Stimulated activated CD8-positive, alpha-beta memory T cell treated with anti-CD3 and anti-CD28 coated beads, Interleukin-12 subunit alpha, Interleukin-12 subunit beta, amount 100 ng/mL, for 1 hour (primary cell): Measurements from ENCODE around the gene ROCK2.
"Not testable (repeated sequence)": the region's sequence is repeated elsewhere in the genome, so short reads cannot be mapped to it uniquely, and the experiment has no call there.

Source experiments
- DNase-seq: peaks from one replicate; pipeline ENCODE4 v3.0.0-alpha.2; 2020; ENCODE audit warnings: low read depth

ROCK2 gene

GRCh38 chr2:11235583-11235982 lies 108.9 kb downstream of the ROCK2 start:
- DNase-seq = no peak

- DNase-seq = no peak
These were observed 110.1 kb downstream of the ROCK2 start for GRCh38 chr2:11234309-11234708.

DNA sequence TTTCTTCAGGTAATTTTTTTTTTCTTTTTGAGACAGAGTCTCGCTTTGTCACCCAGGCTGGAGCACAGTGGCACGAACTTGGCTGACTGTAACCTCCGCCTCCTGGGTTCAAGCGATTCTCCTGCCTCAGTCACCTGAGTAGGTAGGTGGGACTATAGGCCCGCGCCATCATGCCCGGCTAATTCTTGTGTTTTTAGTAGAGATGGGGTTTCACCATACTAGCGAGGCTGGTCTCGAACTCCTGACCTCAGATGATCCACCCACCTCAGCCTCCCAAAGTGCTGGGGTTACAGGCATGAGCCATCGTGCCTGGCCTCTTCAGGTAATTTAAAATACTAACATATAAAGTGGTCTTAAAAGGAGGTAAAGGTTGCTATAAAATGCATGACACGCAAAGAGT lies 113.2 kb downstream of the ROCK2 start:
- DNase-seq = not testable (repeated sequence)

DNA sequence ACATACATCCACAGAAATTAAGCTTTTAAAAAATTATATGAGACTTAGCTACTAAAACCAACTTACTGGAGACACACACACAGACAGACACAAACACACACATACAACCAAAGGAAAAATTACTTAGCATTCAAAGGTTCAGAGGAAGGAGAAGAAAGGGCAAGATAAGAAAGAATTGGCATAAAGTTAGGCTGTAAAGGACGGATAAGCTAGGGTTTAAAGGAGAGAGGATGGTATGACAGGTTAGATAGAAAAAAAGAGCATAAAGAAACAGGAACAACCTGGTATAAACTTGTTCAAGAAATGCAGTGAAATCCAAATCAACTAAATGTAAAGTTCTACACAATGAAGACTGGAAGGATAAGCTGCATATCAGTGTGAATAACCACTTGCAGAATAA lies 115.7 kb downstream of the ROCK2 start:
- DNase-seq = no peak

- no peak for DNase-seq
These were observed 116.8 kb downstream of the ROCK2 start for GRCh38 chr2:11227595-11227994.

DNA sequence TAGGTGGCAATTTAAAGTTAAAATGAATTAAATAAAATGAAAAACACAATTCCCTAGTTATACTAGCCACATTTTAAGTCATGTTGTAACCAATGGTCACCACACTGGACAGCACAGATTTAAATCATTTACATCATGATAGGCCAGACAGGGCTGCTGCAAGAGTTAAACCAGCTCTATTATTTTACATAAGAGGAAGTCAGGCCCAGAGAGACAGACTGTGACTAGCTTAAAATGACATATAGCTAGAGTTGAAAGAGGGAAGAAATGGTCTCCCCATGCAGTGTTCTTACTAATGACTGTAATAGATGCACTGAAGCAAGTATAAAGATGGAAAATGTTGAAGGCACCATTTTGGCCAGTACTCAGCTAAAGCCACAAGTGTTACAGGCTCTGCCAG lies 119.5 kb downstream of the ROCK2 start:
- no peak for DNase-seq

DNA sequence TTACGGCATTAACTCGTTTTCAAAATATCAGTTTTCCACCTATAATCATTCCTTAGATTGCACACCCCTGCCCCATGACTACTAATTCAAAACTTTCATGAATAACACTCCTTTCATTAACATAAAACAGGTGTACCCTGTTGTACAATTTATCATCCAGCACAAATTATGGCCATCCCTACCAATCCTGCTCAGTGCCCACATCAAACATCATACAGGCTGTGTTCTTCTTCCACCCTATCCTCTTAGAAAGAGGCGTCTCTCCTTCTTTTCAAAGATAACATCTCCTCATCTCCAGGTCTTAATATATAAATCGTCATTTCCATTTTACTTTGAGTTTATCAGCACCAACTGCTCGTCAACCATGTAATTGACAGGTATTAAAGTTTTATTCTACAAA lies 121.6 kb downstream of the ROCK2 start:
- DNase-seq = no peak

DNA sequence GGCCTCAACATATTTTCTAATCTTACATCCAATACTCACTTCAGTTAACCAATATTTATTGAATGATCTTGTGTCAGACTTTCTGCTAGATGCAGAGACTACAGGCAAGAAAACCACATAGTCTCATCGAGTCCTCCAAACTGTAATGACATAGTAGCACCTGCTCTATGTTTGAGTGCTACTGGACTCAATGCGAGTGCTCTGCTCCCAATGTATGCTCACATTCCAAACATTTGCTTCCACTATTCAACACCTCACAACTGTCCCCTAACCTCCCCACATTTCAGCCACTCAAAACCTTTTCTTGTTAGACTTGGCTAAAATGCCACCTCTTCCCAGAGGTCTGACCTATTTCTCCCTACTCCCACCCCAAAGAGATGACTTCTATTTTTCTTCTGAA lies 124.0 kb downstream of the ROCK2 start:
- DNase-seq = no peak

- no peak for DNase-seq
These were observed 129.0 kb downstream of the ROCK2 start for GRCh38 chr2:11215407-11215806.

DNA sequence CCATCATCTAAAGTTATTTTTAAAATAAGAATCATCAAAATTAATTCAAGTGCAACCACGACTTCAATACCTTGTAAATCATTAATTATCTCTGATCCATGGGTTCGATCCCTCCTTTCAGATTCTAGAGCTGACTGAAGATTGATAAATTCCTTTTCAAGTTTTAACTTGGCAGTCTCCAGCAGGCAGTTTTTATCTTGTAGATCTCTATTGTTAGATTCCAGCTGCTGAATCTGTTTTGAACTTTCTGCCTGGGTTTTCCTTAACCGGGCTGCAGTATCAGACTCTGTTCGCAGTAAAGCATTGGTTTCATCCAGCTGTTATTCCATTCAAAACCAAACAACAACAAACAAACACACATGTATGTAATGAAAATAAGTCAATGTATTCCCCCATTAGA lies 129.7 kb downstream of the ROCK2 start:
- no peak for DNase-seq

DNA sequence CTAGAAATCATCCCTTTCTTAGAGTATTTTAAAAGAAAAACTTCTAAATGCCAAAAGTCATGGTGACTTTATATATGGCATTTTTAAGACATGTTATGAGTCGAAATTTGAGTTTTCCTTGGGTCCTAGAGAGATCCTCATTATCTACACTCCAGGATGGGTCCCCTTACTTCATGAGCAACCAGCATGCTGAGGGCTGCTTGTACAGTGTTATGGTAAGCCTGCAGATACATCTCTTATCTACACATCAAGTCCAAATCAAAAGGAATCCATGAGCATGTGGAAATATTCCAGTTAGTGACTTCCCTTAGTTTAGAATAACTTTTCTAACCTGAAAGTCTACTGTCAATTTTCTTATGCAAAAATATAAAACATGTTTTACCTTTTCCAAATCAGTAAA lies 130.5 kb downstream of the ROCK2 start:
- DNase-seq = no peak

- DNase-seq = no peak
These were observed 131.3 kb downstream of the ROCK2 start for GRCh38 chr2:11213090-11213638.

- DNase-seq = no peak
These were observed 131.8 kb downstream of the ROCK2 start for GRCh38 chr2:11212645-11213044.

DNA sequence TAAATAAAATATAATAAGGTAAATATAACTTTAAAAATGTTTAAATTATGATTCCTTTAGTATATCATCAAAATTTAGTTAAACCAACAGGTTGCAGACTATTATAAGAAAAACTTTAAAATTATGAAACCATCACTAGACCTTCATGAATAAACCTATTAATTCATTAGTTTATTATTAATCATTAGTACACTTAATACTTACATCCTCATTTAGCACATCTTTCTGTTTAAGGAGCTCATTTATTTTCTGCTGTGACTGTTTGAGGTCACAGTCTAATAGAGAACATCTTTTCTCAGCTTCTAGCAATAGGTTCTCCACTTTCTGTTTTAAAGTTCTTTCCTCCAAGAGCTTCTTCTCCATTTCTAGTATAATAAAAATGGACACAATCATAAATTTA lies 136.4 kb downstream of the ROCK2 start:
- no peak for DNase-seq

GRCh38 chr2:11203480-11203879 lies 141.0 kb downstream of the ROCK2 start:
- DNase-seq = no peak

DNA sequence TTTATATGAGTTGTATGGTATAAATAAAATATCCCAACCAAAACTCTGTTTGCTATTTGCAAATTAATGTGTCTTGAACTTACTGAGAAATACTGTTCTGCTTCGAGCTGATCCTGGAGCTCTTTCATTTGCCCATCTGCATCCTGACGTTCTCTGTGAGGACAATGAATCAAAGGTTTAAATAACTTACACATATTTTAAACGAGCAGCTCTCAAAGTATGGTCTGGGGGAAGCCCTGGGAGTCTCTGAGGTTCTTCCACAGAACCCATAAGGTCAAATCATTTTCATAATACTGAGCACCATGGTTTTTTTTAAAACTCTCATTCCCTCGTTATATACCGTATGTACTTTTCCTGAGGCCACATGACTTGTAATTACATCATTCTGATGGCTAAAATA lies 142.5 kb downstream of the ROCK2 start:
- DNase-seq = no peak

DNA sequence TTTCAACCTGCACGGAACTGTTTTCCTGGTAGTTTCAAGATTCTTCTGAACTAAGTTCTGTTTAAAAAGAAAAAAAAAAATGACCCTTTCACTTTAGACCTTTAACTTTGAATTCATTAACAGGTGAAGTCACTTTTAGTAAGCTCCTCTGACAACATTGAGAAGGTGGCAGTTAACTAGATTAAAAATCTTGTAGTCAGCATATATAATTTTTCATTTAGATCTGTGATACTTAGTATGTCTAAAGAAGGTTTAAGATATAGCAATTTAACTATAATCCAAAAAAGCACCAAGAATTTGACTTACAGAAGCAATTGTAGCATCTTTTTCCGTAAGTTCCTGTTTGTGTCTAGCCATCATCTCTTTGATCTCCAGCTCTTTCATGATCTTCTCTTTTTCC lies 143.8 kb downstream of the ROCK2 start:
- no peak for DNase-seq

DNA sequence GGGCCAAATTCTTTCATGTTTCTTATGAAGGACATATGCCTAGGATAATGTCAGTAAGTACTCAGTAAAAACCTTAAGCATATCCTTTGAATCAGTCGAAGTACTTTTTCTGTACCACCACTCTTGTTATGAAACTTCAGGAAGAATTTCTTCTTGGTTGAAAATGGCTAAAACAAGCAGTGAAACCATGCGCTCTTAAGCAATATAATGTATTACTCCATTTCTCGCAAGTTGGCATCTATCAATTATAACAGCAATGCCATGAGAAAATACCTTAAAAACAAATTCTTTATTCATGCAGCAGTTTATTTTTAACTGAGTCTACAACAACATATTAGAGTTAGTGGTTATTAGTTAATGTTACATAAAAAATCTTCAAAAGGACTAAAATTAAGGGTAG lies 148.2 kb downstream of the ROCK2 start:
- no peak for DNase-seq

DNA sequence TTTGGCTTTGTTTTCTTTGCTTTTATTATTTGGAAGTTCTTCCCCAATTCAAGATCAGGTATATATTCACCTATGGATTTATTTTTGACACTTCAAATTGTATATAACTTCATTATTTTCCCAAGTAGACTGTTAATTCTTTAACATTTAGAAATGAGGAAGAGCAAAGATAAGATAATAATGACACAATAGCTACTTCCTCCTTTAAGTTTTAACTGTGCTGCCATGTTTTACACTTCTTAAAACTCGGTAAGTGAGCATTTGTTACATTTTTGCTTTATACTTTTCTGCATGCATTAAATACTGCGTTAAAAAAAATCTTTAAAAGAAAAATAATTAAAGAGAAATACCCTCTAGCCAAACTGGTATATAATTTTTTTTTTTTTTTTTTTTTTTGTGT lies 156.7 kb downstream of the ROCK2 start:
- no peak for DNase-seq

- DNase-seq = no peak
These were observed 157.3 kb downstream of the ROCK2 start for GRCh38 chr2:11187083-11187619.

DNA sequence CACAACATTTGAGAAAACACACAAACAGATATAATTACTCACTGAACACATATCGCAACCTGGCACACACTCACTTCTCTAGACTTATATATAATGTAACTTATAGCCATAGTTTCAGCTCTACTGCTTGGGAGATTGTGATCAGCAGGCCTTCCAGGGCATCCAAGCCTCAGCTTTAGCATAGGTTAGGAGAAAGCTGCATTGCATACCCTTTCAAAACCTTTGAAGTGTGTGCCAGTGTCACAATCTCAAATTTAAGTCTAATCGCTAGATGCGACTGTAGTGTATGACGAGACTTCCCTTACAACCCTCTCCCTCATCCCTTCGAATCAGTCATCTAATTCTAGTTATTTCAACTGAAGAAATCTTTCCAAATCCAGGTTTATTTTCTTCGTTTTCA lies 158.3 kb downstream of the ROCK2 start:
- no peak for DNase-seq

- DNase-seq = no peak
These were observed 161.5 kb downstream of the ROCK2 start for GRCh38 chr2:11182951-11183350.

GRCh38 chr2:11180653-11181052 lies 163.8 kb downstream of the ROCK2 start:
- no peak for DNase-seq

GRCh38 chr2:11179899-11180298 lies 164.5 kb downstream of the ROCK2 start:
- no peak for DNase-seq

GRCh38 chr2:11179196-11179595 lies 165.2 kb downstream of the ROCK2 start:
- no peak for DNase-seq
